Type B pancreatic cell (in vitro differentiated cells): ENCODE measurements around the gene MMEL1. TPM values are rescaled to one million over a fixed set of nuclear protein-coding genes. Genes with fewer than 3 reads are reported as not detected.

Experiments used
- DNase-seq: peaks from one replicate; pipeline ENCODE4 v3.0.0; 2021; ENCODE audit warnings: mixed read lengths; ENCODE audit not compliant: unreplicated experiment; ENCODE audit errors: extremely low spot score
- H3K27ac Mint-ChIP-seq: 2 replicates; pipeline ENCODE4 v1.8.0; 2021; ENCODE audit warnings: mild to moderate bottlenecking, mixed read lengths
- H3K27me3 Mint-ChIP-seq: 2 replicates; pipeline ENCODE4 v1.8.0; 2021; ENCODE audit warnings: mixed read lengths
- H3K36me3 Mint-ChIP-seq: 2 replicates; pipeline ENCODE4 v1.8.0; 2021; ENCODE audit warnings: mixed read lengths
- H3K4me1 Mint-ChIP-seq: one replicate; pipeline ENCODE4 v1.8.0; 2021; ENCODE audit warnings: mixed read lengths; ENCODE audit not compliant: unreplicated experiment
- H3K4me3 Mint-ChIP-seq: 2 replicates; pipeline ENCODE4 v1.8.0; 2021; ENCODE audit warnings: mild to moderate bottlenecking, mixed read lengths
- H3K9me3 Mint-ChIP-seq: 2 replicates; pipeline ENCODE4 v1.8.0; 2021; ENCODE audit warnings: mixed read lengths
- total RNA-seq: library from RNA; stranded (reverse); gene quantifications from 2 replicates; pipeline ENCODE4 v1.2.1, GENCODE V29; 2021; ENCODE audit warnings: low replicate concordance
- TF ChIP-seq, protein P1 (sequence below): fragments of 200-600 bp; sonication (generic); conservative IDR thresholded peaks from 2 replicates; pipeline ENCODE4 v1.5.0; 2021; ENCODE audit warnings: antibody characterized with exemption, mild to moderate bottlenecking

Gene MMEL1
- total RNA-seq, 1 donor from 2014 or later: 1.1 TPM

DNA sequence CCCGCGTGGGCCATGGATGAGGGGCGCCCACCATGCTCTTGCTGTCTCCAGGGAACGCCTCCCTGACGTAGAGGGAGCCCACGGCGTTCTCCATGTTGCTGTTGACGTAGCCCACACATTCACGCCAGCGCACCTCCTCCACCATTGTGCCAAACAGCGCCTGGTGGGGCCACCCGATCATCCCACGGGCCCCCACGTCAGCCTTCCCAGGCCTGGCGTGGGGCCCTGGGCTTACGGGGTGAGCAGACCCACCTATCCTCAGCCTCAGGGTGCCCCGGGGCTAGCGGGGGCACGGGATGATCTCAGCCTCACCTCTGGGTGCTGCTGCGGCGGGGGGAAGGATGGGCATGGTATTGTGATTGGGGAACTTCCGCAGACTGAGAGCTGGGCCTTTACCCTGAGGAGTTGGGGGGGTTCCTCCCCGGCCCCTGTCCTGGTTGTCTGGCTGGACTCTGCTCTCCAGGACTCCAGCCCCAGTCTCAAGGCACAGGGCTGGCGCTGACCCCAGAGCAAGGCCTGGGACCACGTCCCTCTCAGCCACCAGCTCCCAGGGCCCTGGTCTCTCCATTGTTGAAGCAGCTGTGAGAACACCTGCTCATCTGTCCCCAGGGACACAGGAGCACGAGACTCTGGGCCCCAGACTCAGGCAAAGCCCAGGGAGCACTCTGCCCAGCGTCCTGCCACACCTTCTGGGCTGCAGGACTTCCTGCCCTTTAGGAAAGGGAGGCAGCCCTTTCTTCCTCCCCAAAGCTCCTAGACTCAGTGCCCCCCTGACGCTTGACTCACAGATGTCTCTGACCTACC is 36.1 kb downstream of the MMEL1 start:
- H3K4me3 Mint-ChIP-seq: no peak overlapping the region
- no peaks in the 10 kb centered on the region for H3K36me3 Mint-ChIP-seq
- H3K4me1 Mint-ChIP-seq: no peaks in the 10 kb centered on the region
- TF ChIP-seq, protein P1, sequence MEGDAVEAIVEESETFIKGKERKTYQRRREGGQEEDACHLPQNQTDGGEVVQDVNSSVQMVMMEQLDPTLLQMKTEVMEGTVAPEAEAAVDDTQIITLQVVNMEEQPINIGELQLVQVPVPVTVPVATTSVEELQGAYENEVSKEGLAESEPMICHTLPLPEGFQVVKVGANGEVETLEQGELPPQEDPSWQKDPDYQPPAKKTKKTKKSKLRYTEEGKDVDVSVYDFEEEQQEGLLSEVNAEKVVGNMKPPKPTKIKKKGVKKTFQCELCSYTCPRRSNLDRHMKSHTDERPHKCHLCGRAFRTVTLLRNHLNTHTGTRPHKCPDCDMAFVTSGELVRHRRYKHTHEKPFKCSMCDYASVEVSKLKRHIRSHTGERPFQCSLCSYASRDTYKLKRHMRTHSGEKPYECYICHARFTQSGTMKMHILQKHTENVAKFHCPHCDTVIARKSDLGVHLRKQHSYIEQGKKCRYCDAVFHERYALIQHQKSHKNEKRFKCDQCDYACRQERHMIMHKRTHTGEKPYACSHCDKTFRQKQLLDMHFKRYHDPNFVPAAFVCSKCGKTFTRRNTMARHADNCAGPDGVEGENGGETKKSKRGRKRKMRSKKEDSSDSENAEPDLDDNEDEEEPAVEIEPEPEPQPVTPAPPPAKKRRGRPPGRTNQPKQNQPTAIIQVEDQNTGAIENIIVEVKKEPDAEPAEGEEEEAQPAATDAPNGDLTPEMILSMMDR: no peak
- no peak overlapping the region for H3K27ac Mint-ChIP-seq
- peaks cover 4% of the 10 kb centered on the region for H3K9me3 Mint-ChIP-seq
- H3K27me3 Mint-ChIP-seq: peaks cover 11% of the 10 kb centered on the region
- peak; percentile 63 for DNase-seq

DNA sequence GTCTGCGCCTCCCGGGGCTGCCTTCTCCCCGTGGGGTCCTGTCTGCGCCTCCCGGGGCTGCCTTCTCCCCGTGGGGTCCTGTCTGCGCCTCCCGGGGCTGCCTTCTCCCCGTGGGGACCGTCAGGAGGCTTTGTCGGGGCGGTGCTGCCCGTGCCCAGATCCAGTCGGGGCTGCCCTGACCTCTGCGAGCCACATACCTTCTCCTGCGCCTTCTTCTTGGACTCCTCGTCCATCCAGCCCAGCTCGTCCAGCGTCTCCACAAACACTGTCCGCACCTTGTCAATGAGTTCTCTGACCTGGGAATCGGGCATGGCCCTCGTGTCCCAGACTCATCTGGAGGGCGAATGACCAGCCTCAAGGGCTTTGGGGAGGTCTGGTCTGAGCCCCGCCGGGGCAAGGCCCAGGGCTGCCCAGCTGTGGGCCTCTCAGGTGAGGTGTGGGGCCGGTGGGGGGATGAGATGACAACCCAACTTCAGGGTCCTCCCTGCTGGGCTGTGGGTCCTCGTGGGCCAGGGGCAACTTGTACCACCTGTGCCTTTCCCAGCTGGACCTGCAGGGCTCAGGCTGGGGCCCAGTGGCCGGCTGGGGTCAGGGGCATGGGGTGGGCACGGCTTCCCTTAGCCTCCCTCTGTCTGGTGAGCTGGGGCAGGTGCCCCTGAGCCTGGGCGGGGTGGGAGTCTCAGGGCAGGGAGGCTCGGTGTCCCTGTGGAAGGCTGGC is 36.8 kb downstream of the MMEL1 start:
- Mint-ChIP-seq H3K9me3 (peaks cover 4% of the 10 kb centered on the region), H3K36me3 (no peaks in the 10 kb centered on the region), H3K4me3 (no peak overlapping the region), H3K27ac (no peak overlapping the region), H3K4me1 (no peaks in the 10 kb centered on the region), H3K27me3 (peaks cover 4% of the 10 kb centered on the region)
- TF ChIP-seq, protein P1: no peak
- no peak for DNase-seq

DNA sequence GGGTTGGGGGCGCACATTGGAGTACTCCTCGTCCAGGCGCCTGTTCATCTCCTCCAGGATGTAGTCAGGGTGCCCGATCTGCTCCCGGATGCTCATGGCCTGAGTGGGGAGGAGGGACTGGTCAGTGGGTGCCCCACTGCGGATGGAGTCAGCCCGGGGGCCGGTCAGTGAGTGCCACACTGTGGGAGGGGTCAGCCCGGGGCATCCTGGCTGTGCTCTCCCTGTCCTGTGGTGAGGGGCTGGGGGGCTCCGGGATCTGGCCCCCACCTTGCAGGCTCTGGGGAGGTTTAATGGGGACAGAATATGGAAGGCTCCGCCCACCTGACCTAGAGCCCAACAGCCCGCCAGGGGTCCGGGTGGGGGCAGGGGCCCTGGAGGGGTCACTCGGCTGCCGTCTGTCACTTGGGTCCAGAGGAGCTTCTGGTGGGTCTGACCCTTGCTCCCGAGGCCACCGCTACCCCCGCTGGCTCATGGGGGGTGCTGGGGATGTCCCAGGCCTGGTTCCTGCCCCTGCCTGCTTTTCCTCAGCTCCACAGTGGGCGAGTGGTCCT is 37.5 kb downstream of the MMEL1 start:
- H3K4me1 Mint-ChIP-seq: no peaks in the 10 kb centered on the region
- peaks cover 4% of the 10 kb centered on the region for H3K9me3 Mint-ChIP-seq
- H3K36me3 Mint-ChIP-seq: no peaks in the 10 kb centered on the region
- no peak for DNase-seq
- H3K27ac Mint-ChIP-seq: no peak overlapping the region
- H3K4me3 Mint-ChIP-seq: no peak overlapping the region
- TF ChIP-seq, protein P1: no peak
- peaks cover 3% of the 10 kb centered on the region for H3K27me3 Mint-ChIP-seq

GRCh38 chr1:2594641-2595131 is 38.1 kb downstream of the MMEL1 start:
- no peaks in the 10 kb centered on the region for H3K36me3 Mint-ChIP-seq
- TF ChIP-seq, protein P1: no peak
- DNase-seq: no peak
- no peaks in the 10 kb centered on the region for H3K4me1 Mint-ChIP-seq
- peaks cover 3% of the 10 kb centered on the region for H3K27me3 Mint-ChIP-seq
- H3K9me3 Mint-ChIP-seq: peaks cover 4% of the 10 kb centered on the region
- no peak overlapping the region for H3K27ac Mint-ChIP-seq
- H3K4me3 Mint-ChIP-seq: no peak overlapping the region

GRCh38 chr1:2594001-2594640 is 38.7 kb downstream of the MMEL1 start:
- Mint-ChIP-seq H3K4me1 (no peaks in the 10 kb centered on the region), H3K4me3 (no peak overlapping the region), H3K27ac (no peak overlapping the region), H3K36me3 (no peaks in the 10 kb centered on the region), H3K9me3 (peaks cover 4% of the 10 kb centered on the region), H3K27me3 (peaks cover 3% of the 10 kb centered on the region)
- no peak for DNase-seq
- TF ChIP-seq, protein P1: no peak
